GM18499 (cell line): Measurements from ENCODE around the gene WDSUB1.

Source experiments
- ATAC-seq: cut with Tn5 transposase; IDR thresholded peaks from one replicate; pipeline ENCODE4 v1.9.1; 2021; ENCODE audit warnings: moderate number of reproducible peaks; ENCODE audit not compliant: insufficient read depth, unreplicated experiment

The WDSUB1 gene

DNA sequence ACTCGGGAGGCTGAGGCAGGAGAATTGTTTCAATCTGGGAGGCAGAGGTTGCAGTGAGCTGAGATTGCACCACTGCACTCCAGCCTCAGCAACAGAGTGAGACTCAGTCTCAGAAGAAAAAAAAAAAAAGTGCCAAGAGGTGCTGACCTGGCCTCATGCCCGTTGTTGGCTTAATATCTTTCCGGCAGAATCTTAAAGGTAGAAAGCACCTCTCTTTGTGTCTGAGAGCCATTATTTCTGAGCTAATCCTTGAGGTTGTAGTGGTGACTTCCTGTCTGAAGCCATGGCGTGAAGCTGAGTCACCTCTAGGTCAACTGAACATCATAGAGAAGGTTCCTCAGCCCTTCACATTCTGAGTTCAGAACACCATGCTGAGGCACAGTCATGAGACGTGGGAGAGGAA is 60.4 kb downstream of the WDSUB1 start:
- ATAC-seq: no peak

DNA sequence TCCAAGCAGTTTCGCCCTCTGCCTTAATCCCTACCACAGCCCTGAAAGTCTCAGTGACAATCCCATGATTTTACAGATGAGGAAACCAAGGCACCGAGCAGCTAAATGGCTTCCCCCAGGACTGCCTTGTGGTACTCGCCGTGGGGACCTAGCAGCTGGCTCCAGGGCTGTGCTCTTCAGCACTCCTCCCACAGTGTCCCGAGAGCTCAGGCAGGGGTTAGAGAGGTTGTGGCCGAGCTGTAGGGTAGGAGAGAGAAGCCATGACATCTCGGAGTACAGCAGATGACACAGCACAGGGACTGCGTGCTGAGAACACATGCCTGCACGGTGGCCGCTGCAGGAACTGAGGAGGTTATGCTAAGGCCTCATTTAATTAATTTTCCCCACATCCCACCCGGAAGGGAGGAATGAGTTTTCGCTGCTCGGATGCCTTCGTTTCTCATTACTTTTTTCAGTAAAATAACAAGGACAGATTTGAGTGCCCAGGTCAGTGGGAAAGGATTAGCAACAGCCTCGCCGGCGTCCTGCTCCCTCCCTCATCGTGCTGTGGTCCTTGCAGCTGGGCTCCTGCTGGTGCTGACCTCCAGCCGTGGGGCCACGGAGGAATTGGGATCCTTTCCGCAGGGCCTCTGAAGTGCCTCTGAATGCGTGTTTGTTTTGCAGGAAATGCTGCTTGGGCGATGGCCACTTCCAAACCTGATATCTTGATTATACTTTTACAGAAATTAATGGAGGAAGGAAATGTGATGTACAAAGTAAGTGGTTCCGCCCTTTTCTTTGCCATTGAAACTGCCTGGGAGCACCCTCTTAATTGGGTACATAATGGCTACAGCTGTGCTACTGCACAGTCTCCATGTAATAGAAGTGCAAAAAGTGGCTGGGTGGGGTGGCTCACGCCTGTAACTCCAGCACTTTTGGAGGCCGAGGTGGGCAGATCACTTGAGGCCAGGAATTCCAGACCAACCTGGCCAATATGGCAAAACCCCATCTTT is 61.2 kb downstream of the WDSUB1 start:
- no peak for ATAC-seq

DNA sequence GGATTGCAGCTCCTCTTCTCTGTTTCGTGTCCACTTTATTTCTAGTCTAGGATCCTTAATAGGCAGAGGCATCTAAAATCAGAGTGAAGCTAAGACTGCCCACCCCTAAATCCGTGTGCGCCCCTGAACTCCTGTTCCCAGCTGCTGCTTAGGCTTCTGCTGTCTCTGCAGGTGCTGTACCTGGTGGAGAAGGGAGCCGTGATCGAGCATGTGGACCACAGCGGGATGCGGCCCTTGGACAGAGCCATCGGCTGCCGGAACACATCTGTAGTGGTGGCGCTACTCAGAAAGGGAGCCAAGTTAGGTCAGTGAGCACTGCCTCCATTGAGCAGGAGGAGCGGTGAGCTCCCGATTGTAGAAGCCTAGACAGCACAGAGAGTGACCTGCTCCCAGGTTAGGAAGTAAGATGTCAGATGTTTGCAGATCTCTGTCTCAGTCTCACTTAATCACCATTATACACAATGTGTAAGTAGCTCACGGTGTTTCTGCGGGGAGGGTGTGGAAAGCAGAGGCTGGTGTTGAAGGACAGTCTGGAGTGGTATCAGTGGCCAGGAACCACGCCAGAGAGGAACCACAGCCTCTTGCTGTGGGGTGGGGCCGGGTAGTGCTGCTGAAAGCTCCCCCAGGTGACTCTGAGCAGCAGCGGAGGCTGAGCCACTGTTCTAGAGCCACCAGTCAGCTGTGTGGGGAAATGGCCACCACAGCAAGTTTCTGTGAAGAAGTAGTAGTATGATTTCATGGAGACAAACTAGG is 62.3 kb downstream of the WDSUB1 start:
- ATAC-seq: no peak

DNA sequence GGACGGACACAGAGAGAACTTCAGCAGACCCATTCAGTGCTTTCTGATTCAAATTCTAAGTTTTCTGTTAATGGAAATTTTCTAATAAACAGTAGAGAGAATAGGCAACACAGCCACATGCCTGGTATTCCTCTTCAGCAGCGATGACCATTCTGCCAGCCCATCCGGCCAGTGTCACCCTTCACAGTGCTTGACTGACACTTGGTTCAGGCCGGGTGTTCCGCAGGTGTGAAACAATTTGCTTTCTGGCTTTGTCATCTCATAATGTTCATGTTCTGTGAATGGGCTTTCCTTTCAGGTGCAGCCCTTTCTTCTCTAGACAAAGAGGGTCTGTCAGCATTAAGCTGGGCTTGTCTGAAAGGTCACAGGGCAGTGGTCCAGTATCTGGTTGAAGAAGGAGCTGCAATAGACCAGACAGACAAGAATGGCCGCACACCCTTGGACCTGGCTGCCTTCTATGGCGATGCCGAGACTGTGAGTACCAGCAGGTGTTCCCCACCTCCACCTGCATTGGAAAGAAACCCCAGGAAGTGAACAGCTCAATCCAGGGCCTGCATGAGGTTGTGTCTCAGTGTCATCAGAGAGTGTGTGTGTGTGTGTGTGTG is 67.0 kb downstream of the WDSUB1 start:
- no peak for ATAC-seq

DNA sequence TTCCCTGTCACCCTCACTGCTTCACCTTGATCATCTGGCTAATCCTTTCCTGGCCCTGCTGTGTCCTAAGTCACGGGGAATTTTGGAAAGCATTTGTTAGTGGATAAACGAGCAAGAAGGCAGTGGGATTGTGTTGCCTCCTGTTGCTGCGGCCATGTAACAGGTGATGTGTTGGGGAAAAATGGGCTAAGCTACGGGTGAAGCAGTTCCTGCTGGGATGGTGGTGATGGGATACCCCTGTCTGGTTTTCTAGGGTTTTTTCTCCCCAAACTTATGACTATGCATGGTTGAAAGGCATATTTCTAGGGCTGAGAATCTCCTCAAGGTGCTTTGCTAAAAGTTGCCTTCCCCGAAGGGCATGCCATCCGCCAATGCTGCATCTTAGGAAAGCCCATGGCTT is 68.1 kb downstream of the WDSUB1 start:
- no peak for ATAC-seq

DNA sequence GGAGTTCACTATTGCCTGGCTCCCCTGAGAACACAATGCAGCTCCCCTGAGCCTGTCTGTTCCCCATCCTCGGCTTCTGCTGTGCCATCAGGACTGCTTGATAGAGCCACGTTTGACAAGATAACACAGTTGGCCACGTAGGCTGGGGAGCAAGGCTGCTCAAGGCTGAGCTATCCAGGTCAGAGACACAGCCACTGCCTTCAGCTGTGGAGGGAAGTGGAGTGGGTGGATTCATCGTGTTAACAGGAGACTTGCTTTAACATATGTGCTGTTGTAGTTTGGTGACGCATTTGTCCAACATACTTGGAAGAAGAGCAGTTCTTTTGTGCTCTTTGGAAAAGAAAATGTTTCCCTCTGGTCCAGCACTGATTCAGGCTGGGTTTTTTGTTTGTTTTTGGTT is 68.8 kb downstream of the WDSUB1 start:
- no peak for ATAC-seq

DNA sequence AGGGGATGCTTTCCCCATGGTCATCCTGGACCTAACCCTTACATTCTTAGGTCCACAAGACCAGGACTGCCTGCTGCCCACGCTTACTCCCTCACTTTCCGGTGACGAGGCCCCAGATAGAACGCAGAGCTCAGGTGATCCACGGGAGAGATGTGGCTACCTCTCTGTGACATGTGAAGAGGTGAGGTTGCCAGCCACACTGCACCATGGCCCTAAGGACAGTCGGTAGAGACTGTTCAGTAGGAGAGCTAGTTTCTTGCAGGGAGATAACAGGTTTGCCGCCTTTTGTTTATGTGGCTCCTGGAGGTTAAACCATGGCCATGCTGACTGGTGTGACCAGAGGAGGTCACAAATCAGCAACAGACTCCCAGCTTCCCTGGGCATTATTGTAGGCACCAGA is 71.4 kb downstream of the WDSUB1 start:
- ATAC-seq: no peak

DNA sequence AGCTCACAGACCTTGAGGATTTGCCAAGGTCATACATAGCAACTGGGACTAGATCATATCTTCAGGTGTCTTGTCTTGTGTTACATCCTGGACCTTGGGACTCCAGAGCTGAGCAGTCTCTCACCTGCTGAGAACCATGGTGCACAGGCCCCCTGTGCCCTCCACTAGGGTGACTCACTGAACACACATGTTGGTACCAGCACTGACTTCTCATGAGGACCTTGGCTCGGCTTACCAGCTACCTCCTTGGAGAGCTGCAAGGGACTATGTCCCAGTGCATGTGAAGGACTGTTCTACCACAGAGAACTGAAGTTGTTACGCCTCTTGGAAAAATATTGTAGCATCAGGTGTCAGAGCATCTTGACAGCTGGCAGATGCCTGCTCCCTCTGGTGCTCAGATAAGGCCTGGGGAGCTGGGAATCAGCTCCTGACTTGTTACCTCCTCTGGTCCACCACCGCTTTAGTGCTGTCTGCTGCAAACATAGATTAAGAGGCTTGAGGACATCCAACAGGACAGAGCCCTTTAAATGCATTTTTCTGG is 72.1 kb downstream of the WDSUB1 start:
- no peak for ATAC-seq

DNA sequence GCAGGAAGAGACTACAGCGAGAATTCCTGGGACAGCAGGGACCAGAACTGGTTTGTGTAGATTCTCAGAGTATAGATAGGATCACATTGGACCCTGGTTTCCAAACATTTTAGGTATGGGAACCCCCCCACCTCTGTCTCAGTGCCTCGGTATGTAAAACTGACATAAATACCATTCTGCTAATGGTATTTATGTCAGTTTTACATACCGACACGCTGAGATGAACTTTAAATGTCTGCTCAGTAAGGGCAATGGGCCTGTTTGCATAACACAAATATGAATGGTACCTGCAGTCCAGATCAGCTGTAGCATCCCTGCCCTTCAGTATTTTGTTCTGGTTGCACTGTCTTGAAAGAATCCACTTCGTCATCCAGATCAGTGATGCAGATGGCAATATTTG is 73.2 kb downstream of the WDSUB1 start:
- no peak for ATAC-seq

DNA sequence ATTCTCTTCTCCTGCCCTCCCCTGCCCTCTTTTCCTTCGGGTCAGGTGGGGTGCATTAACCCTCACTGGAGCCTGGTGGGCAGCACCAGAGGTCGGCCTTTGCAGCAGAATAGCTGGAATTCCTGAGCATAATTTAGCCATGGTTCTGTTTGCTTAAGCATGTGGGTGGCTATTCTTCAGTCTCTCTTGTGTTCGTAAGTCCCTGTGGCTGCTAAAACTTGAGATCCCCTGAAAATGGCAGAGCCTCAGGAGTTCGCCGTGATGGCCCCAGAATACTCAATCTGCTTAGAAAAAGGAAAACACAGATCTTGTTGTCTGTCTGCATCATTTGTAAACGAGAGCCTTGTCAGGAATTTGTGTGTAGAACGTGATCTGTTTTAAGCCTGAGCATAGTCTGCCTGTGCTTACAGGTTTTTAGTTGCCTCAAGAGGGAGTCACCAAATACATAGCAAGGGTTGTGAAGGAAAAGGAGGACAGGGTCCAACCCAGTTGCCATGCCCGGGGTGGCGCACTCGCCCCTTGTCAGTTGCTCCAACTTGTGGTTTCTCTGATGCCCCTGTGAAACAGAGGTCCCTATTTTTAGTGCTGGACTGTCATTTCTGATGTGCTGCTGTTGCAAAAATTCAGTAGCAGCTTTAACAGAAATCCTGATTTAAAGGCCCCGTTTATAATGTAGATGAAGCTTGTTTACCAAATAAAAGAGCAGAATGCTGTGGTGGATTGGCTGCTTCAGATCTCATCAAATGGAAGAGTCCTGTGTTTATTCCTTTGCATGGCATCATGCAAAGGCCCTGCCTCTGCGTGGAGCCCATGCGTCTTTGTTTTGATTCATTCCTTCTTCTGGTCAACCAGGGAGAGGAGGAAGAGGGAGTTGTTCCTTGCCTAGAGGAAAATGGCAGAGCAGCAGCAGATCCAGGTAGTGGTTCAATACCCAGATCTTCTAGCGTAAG is 74.8 kb downstream of the WDSUB1 start:
- ATAC-seq: no peak

DNA sequence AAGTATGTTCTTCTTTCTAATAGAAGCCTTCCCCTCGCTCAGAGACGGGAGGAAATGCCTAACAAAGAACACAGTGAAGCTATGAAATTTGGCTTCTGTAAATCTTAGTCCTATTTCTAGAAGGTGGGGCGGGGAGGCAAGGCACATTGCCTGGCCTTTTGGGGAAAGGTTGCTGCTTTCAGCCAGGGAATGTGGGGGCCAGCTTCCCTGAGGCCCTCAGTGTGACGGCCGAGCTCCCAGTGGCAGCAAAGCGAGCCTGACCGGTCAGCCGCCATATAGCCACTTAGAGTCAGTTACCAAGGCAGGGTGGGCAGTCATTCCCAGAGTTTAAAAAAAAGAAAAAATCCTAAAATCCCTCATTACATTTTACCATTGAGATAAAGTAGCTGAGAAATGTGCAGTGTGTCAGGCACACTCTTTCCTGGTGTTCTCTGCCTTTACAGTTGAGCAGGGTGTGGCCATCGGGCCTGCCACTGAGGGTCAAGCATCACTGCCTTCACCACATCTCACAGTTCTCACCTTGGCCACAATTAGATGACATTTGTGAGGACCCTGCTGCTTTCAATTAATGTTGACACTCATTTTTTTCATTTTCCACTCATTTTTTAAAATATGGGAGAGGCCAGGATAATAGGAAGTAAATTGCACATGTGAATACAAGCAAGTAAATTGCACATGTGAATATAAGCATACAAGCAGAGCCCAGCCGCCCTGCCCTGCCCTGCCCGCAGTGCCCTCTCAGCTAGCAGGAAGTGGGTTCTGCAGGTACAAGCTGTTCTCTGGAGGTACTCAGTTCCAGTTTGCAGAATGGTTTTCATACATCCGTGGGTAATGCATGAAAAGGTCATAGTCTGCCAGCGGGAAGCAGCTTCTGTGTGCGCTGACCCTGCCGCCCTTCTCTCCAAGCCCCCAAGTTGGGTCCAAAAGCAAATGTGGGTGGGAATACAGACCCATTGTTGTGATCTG is 76.9 kb downstream of the WDSUB1 start:
- ATAC-seq: peak; percentile 42

DNA sequence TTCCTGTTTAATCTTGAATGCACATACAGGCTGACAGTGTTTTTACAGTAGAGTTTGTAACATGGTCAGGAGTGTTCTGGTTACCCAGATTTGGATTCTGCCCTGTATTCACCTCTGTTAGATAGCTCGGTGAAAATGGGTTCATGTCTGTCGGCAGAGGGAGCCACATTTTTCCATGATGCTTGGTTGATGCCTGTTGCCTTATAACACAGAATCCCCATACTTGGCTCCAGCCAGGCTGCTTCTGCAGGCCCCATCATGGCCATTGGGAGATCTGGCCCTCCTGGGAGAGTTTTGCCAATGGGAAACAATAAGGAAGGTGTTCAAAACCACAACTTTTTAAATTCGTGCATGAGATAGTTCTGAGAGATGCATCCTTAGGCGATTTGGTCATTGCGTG is 78.1 kb downstream of the WDSUB1 start:
- ATAC-seq: no peak

DNA sequence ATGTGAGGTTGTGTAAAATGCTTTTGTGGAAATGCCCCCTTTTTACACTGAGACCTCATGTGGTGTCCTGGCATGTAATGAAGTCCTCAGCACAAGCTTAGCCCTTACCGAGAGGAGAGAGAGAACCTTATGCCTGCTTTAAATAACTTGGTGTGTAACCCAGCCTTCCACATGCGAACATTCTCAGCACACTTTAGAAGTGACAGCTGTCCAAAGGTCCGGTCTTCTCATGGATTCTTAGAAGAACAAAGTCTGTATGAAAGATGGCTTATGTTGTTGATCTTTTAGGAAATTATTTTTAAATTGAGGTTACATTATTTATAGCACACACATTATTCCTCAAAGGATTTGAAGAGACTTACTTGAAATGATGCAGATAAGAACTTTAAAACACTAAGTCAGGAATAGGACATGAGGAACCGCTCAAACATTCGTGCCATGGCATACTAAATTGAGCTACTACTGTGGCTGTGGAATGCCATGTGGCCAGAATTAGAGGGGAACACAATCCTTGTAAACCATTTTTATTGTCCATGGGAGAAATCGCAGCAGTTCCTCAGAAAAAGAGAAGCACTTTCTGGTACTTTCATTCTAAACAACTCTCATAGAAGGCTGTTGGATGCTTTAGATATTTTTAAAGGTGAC is 79.6 kb downstream of the WDSUB1 start:
- no peak for ATAC-seq

DNA sequence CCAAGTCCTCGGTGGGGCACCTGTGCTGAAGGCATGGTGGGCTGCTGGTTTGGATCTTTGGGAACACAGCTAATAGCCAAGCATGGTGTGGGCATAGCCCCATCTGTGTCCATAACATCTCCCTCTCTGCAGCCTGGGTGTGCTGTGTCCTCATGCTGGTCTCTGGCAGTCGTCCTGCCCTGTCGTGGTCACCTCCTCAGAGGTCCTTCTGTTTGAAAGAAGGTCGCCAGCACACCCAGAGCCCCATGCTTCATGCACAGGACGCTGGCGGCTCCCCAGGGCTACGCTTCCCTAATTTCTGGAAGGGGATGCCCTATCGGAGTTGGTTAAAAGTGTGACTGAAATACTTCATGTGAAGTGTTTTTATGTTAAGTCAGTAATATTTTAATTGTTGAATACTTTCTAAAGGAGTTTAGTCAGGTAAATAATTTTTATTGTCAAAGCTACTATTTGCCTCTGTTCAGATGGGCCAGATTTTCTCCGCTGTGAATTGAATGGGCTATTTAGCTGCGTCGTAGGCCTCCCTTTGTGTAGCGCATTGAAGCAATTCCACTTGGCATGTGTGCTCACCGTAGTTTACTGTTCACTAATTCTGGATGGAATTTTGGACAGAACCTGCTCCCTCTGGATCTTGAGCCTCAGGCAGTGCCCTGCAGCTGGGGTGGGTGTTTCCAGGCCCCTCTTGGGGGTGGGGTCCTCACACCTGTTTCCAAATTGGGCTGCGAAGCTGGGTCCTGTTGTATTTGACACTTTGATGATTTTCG is 81.9 kb downstream of the WDSUB1 start:
- no peak for ATAC-seq

DNA sequence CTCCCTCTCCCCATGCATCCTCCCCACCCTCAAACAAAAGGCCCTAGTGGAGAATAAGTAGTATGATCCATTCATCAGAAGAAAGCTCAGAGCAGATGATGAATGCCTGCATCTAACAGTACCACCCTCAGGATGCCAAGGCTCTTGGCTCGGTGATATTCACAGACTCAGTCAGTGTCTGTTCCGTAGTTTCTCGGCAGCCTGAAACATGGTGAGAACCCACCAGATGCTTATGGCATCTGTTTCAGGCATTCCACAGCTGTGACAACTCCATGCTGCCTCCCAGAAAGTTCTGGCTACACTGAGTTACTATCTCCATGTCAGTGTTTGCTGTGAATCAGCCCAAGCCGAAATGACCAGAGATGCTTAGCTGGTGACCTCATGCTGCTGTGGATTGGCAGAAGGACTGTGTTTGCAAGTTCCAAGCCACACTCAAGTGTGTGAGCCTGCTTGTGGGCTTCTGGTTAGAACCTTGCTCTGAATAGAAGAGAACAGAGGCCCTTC is 83.9 kb downstream of the WDSUB1 start:
- no peak for ATAC-seq

DNA sequence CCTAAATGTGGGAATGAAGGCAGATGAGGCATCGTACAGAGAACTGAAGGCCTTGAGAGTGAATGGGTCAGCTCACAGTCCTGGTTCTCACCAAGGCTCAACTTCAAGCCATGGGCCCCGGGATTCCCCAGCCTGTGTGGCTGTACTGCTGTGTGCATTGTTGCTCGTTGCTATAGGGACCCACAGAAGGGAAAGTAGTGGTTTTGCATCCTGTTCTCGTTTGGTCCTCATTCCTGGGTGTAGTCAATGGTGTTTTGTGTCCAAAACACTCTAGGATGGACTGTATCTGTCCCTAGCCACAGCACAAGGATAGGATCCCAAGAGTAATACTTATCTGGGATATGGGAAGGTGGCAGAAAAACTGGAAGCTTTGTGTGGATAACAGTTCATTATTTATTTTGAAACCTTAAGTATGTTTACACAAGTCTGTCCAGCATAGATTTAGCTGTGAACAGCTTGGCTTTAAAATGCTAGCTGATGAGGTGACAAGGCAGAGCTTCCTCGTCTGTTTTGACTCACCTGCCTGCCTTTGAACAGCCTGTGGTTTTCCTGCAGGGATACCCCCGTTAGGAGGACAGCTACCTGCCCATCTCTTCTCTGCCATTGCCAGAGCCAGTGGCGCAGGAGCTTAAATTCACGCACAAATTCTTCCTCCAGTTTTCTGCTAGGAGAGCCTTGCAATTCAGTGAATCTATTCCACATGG is 85.0 kb downstream of the WDSUB1 start:
- ATAC-seq: peak; percentile 99

DNA sequence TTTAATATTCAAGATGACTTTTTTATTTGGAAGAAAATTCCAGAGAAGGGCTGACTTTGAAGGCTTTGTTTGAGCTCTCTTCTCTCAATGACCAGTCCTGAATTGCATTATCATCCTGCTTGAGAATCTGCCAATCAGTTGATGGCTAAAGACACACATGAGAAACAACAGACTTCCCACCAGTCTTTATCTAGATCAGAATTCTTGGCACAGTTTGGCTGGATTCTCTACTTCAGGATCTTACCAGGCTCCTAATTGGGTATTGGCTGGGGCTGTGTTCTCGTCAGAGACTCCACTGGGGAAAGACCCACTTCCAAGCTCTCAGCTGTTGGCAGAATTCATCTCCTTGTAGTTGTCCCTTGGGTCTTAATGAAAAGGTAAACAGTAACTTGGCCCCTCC is 86.0 kb downstream of the WDSUB1 start:
- no peak for ATAC-seq
